Fibroblast of peridontal ligament (primary cell): ENCODE results near the gene SRGAP2B.
A peak's percentile ranks its signal among the peaks of the same experiment; 100 is the strongest.
"Not testable (repeated sequence)": the region's sequence is repeated elsewhere in the genome, so short reads cannot be mapped to it uniquely, and the experiment has no call there.

Experiments
- DNase-seq: peaks from one replicate; pipeline ENCODE4 v3.0.0-alpha.2; 2010; ENCODE audit errors: extremely low read depth

The SRGAP2B gene

GRCh38 chr1:144947495-144947894, 147.6 kb downstream of the SRGAP2B start:
- DNase-seq, result not testable (repeated sequence)

- not testable (repeated sequence) for DNase-seq
These were observed 148.3 kb downstream of the SRGAP2B start for GRCh38 chr1:144946525-144947480.

DNA sequence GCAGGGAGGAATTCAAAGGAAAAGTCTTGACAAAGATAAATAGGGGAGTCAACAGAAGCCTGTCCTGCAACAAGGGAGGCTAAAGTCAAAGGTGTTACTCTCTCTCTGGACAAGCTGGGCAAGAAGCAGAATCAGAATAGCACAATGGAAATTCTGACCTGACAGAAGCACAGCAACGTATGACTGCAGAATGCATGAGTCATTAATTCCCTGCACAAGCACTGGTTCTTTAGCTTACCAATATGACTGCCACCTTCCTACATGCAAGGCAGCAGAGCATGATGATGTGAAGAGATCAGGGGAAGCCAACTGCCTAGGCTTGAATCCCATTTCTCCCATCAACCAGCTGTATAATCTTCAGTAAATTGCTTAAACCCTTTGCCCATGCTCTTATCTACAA, 153.4 kb downstream of the SRGAP2B start:
- DNase-seq, result not testable (repeated sequence)

DNA sequence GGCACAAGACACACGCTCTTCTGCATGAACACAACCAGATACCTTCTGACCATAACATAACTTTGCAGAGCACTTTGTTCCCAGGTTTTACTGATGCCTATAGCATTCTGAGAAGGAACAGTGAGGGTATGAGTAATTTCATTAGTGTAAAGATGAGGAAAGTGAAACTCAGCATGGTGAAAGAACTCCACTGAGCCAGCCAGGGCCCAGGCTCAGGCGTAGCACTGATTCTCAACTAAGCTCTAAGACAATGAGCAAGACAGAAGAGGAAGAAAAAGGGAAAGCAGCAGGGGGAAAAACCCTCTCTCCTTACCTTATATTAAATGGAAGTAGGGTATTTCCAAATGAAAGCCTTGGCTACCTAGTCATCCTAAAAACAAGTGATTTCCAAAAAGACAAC, 155.1 kb downstream of the SRGAP2B start:
- not testable (repeated sequence) for DNase-seq

- not testable (repeated sequence) for DNase-seq
These were observed 156.5 kb downstream of the SRGAP2B start for GRCh38 chr1:144938627-144939026.

- DNase-seq, result not testable (repeated sequence)
These were observed 158.9 kb downstream of the SRGAP2B start for GRCh38 chr1:144936186-144936732.

GRCh38 chr1:144935310-144935709, 159.8 kb downstream of the SRGAP2B start:
- not testable (repeated sequence) for DNase-seq

DNA sequence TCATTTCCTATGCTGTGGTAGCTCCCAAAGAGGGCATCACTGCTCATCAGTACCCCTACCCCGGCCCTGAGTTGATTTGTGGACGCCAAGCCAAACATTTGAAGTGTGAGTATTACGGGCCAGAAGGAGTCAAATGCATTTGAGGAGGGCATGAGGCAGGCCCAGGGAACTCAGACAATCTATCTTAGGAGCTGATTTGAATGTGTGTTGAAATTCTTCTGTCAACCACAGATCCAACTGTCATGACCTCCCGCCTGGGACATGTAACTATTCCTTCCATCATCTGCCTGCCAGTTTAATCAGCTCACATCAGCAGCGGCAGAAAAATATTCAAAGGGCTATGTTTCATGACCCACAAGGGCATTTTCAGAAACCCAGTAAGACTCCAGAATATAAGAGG, 162.1 kb downstream of the SRGAP2B start:
- DNase-seq, result not testable (repeated sequence)

DNA sequence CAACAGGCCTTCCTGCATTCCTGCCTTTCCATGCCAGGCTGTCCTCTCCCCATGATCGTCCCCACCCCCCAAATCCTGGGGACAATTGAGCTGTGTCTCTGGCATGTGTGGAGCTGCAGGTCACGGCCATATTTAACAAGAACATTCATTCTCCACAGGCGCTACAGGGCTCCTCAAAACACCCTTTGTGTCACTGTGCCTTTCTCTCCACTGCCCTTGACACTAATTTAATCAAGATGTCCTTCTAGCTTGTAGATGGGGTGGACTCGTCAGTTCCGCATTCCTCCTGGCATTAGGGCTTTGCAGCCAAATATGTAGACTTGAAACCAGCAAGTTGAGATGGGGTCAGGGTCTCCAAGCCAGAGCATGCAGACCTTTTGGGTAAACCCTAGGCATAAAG, 163.0 kb downstream of the SRGAP2B start:
- DNase-seq, result not testable (repeated sequence)

DNA sequence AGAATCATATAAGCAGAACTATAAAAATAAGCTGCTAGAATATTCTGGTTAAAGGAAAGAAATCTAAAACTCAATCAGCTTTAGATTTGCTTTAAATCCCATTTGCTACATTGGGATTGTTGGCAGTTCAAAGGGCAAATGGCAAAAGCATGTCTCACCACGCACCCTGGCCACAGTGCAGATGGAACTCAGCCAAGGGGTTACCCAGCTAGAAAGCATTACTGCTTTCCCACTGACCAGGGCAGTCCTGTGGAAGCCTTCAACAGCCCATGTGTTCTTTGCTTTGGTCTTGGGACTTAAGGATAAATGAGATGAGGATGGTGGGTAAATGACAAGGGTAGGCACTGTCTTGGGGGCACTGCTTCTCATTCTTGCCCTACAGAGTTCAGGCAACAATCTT, 163.6 kb downstream of the SRGAP2B start:
- DNase-seq, result not testable (repeated sequence)

GRCh38 chr1:144930085-144930777, 164.9 kb downstream of the SRGAP2B start:
- DNase-seq, result peak; percentile 0

DNA sequence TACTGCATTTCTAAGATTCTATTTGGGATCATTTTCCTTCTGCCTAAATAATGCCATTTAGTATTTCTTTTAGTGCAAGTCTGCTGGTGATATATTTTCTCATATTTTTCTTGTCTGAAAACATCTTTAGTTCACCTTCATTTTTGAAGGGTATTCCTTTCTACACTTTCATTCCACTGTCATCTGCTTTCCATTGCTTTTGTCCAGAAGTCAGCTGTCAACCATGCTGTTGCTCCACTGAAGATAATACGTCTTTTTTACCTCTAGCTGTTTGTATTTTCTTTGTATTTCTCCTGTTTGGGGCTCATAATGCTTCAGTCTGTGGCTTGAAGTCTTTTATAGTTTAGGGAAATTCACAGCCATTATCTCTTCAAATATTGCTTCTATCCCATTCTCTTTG, 167.8 kb downstream of the SRGAP2B start:
- peak; percentile 0 for DNase-seq

GRCh38 chr1:144923640-144924039, 171.5 kb downstream of the SRGAP2B start:
- not testable (repeated sequence) for DNase-seq

DNA sequence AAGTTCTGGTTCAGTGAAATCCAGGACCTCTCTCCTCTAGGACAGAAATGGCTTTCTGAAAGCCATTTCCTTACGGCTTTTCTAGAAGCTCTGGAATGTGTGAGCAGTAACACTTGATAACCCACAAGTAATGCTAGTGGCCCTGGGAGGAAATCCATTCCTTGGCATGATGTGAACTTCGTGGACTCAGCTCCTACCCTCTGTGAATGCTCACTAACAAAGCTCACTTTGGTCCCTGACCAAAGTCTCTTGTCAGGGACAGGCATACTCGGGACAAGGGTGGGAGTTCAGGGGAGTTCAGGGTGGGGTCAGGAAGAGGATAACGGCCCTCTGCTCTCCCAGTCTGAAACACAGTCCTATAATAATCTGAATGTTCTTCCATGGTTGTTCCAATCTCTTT, 172.3 kb downstream of the SRGAP2B start:
- peak; percentile 1 for DNase-seq

DNA sequence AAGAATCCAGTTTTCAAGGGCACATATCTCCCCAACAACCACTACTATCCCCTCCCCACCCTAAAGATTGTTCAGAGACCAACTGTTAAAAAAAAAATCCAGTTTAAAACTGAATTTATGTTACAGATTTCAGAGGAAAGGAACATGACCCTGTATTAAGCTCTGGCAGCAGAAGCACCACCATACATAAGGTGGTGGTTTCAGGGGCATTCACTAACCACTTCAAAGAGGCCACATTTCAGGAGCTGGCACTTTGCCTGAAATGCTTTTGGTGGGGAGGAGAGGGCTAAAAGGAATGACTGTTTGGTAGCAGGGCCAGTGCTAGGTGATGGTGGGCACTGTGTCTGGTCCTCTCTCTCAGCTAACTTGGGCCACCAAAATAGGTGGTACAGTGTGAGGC, 176.0 kb downstream of the SRGAP2B start:
- not testable (repeated sequence) for DNase-seq

GRCh38 chr1:144918027-144918603, 177.0 kb downstream of the SRGAP2B start:
- DNase-seq, result not testable (repeated sequence)

DNA sequence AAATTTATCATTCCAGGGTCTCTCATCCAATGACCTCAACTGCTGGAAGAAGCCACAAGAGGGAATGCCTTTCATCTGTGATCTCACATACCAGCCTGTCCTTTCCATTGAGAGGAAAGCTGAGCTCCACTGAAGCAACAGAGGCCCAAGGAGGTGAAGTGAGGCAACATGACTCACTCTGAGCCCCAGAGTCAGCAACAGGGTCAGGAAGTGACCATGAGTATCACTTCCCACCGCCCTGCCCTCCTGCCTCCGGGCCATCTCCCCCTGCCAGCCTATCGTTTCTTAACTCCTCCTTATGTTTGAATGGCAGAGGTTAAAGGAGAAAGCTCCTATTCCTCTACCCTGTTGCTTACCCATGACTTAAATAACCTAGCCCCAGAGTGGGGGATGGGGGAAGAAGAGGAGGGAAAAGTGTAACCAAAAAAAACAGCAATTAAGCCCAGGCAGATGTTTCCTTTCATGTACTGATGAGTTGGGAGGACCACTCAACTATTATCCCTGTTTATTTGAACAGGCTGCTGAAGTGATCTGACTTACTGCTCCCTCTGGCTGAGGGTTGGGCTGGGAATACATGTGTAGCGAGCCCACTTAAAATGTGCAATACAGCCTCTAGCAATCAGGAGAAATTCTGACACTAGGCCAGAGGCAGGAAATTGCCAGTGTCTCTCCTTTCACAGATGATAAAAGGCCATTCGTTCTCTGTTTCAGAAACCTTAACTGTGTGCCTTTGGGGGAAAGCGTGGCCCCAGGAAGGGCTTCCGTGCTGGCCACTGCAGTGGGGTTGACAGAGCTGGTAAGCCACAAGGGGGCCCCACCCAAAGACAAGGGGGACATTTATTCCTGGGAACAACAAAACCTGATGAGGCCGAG, 177.7 kb downstream of the SRGAP2B start:
- not testable (repeated sequence) for DNase-seq

- DNase-seq, result not testable (repeated sequence)
These were observed 181.0 kb downstream of the SRGAP2B start for GRCh38 chr1:144913977-144914734.

- DNase-seq, result not testable (repeated sequence)
These were observed 181.7 kb downstream of the SRGAP2B start for GRCh38 chr1:144913458-144913857.

DNA sequence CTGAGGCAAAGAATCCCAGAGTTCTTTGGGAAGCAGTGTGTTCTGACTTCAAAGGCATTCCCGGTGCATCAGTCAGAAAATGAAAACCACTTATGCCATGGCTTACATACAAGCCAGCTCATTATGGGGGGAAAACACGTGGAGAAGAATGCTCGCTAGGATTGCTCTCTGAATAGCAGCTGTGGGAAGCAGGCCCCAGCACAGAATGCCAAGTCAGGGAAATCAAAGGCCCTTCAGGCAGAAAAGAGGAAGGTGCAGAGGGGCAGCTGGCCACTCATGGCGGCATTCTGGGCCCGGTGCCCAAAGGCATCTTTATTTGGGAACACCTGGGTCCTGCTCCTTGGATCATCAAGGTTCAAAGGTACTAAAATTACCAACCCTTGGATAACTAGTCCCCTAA, 184.4 kb downstream of the SRGAP2B start:
- not testable (repeated sequence) for DNase-seq
